Measurements from ENCODE around the gene MDK.

DNA sequence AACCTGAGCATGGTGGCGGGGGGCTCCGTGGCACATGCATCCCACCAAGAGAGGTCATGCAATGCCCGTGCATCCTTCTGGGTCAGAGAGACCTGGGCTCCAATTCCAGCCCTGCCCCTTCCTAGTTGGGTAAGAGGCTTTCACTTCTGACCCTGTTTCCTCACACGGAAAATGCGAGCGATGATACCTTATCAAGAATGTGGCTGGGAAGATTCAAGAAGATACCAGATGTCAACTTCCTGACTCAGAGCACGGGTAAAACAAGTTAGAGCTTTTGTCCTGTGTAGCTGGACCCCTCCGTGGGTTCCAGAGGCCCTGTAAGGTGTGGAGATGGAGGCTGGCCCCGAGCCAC, 42.9 kb upstream of the MDK start:
- TF ChIP-seq TAF1 (CRISPR knock-in tag; IDR thresholded peaks at IDR 0.05) = no peak
- TF ChIP-seq, protein P1, sequence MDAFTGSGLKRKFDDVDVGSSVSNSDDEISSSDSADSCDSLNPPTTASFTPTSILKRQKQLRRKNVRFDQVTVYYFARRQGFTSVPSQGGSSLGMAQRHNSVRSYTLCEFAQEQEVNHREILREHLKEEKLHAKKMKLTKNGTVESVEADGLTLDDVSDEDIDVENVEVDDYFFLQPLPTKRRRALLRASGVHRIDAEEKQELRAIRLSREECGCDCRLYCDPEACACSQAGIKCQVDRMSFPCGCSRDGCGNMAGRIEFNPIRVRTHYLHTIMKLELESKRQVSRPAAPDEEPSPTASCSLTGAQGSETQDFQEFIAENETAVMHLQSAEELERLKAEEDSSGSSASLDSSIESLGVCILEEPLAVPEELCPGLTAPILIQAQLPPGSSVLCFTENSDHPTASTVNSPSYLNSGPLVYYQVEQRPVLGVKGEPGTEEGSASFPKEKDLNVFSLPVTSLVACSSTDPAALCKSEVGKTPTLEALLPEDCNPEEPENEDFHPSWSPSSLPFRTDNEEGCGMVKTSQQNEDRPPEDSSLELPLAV (CRISPR knock-in tag; conservative IDR thresholded peaks at IDR 0.05; ENCODE audit: low read depth) = no peak
- no peak for TF ChIP-seq EP300 (IDR thresholded peaks at IDR 0.05; ENCODE audit: low read depth in 2 of 2, low read length in 2 of 2)
- no peak for TF ChIP-seq EP300 (CRISPR knock-in tag; IDR thresholded peaks at IDR 0.05; ENCODE audit: borderline replicate concordance)
- TF ChIP-seq PCBP2 (optimal IDR thresholded peaks at IDR 0.05; ENCODE audit: low read depth, low read length, poor library complexity, severe bottlenecking) = no peak
- TF ChIP-seq KDM5B (CRISPR knock-in tag; IDR thresholded peaks at IDR 0.05; ENCODE audit: borderline replicate concordance) = no peak

All from HepG2 (cell line).